HEK293 (cell line): Measurements from ENCODE around the gene CA10.

Experiments
- SP2 ChIP-seq: fragments of 450-650 bp; formaldehyde crosslinking; IDR thresholded peaks from 2 replicates; pipeline ENCODE4 v1.5.1; 2016; ENCODE audit warnings: missing biosample characterization, missing genetic modification characterization
- ZBTB11 ChIP-seq: fragments of 450-650 bp; formaldehyde crosslinking; conservative IDR thresholded peaks from 2 replicates; pipeline ENCODE4 v1.5.1; 2016; ENCODE audit warnings: low read depth, missing biosample characterization, missing genetic modification characterization
- ZBTB49 ChIP-seq: fragments of 450-650 bp; formaldehyde crosslinking; IDR thresholded peaks from 2 replicates; pipeline ENCODE4 v1.5.1; 2016; ENCODE audit warnings: missing biosample characterization, missing genetic modification characterization, low read depth
- ZNF214 ChIP-seq: fragments of 450-650 bp; formaldehyde crosslinking; IDR thresholded peaks from 2 replicates; pipeline ENCODE4 v1.5.1; 2017; ENCODE audit warnings: missing biosample characterization, mild to moderate bottlenecking, missing genetic modification characterization, borderline replicate concordance
- ZNF423 ChIP-seq: fragments of 450-650 bp; formaldehyde crosslinking; IDR thresholded peaks from 2 replicates; pipeline ENCODE4 v1.5.1; 2016; ENCODE audit warnings: missing biosample characterization, missing genetic modification characterization
- ZNF488 ChIP-seq: fragments of 450-650 bp; formaldehyde crosslinking; IDR thresholded peaks from 2 replicates; pipeline ENCODE4 v1.5.1; 2016; ENCODE audit warnings: missing biosample characterization, missing genetic modification characterization
- ZNF645 ChIP-seq: fragments of 450-650 bp; formaldehyde crosslinking; IDR thresholded peaks from 2 replicates; pipeline ENCODE4; 2016; ENCODE audit warnings: missing biosample characterization, missing genetic modification characterization

- TF ChIP-seq ZNF214 (tag by site-specific recombination) (no peak), ZNF423 (no peak), SP2 (no peak), ZBTB49 (no peak), ZBTB11 (no peak), ZNF645 (no peak), ZNF488 (tag by site-specific recombination) (no peak)
Measured at GRCh38 chr17:52110923-52111581, 47.5 kb downstream of the CA10 start.
